Stimulated activated CD4-positive, alpha-beta T cell treated with anti-CD3 and anti-CD28 coated beads, Interleukin-4, amount 100 ng/mL, for 4 hours (primary cell): ENCODE measurements around the gene MEGF11.
"Not testable (repeated sequence)": the region's sequence is repeated elsewhere in the genome, so short reads cannot be mapped to it uniquely, and the experiment has no call there.

Experiments
- DNase-seq, 2 experiments: peaks; one replicate each; pipeline ENCODE4 v3.0.0-alpha.2; 2020

The MEGF11 gene

GRCh38 chr15:66022163-66022525, 231.4 kb downstream of the MEGF11 start:
- DNase-seq = no peak

- DNase-seq = no peak
Measured at GRCh38 chr15:66021496-66022162, 231.9 kb downstream of the MEGF11 start.

GRCh38 chr15:66019826-66020398, 233.6 kb downstream of the MEGF11 start:
- DNase-seq = no peak

GRCh38 chr15:66019368-66019767, 234.2 kb downstream of the MEGF11 start:
- DNase-seq = no peak

GRCh38 chr15:66018488-66018797, 235.1 kb downstream of the MEGF11 start:
- DNase-seq = no peak

GRCh38 chr15:66017792-66018487, 235.6 kb downstream of the MEGF11 start:
- no peak for DNase-seq

GRCh38 chr15:66017000-66017399, 236.6 kb downstream of the MEGF11 start:
- DNase-seq = no peak

- DNase-seq = no peak
Measured at GRCh38 chr15:66016199-66016598, 237.4 kb downstream of the MEGF11 start.

GRCh38 chr15:66014635-66015182, 238.8 kb downstream of the MEGF11 start:
- no peak for DNase-seq

GRCh38 chr15:66014022-66014421, 239.5 kb downstream of the MEGF11 start:
- no peak for DNase-seq

GRCh38 chr15:66008940-66009562, 244.5 kb downstream of the MEGF11 start:
- DNase-seq = no peak

GRCh38 chr15:66007663-66008262, 245.8 kb downstream of the MEGF11 start:
- DNase-seq = no peak

- DNase-seq = no peak
Measured at GRCh38 chr15:66006986-66007385, 246.6 kb downstream of the MEGF11 start.

- no peak for DNase-seq
Measured at GRCh38 chr15:66004618-66005262, 248.8 kb downstream of the MEGF11 start.

GRCh38 chr15:66003129-66003528, 250.4 kb downstream of the MEGF11 start:
- not testable (repeated sequence) for DNase-seq

- no peak for DNase-seq
Measured at GRCh38 chr15:66001717-66002426, 251.7 kb downstream of the MEGF11 start.

- DNase-seq = no peak
Measured at GRCh38 chr15:66001042-66001441, 252.5 kb downstream of the MEGF11 start.

GRCh38 chr15:65998486-65998885, 255.1 kb downstream of the MEGF11 start:
- no peak for DNase-seq

GRCh38 chr15:65996901-65997300, 256.6 kb downstream of the MEGF11 start:
- no peak for DNase-seq

- DNase-seq = no peak
Measured at GRCh38 chr15:65994832-65995231, 258.7 kb downstream of the MEGF11 start.

- no peak for DNase-seq
Measured at GRCh38 chr15:65993762-65994161, 259.8 kb downstream of the MEGF11 start.

GRCh38 chr15:65993236-65993635, 260.3 kb downstream of the MEGF11 start:
- DNase-seq = no peak
